HG02571 (cell line): ENCODE measurements around the gene MTRR.
A peak's percentile ranks its signal among the peaks of the same experiment; 100 is the strongest.

ENCODE experiments used
- ATAC-seq: cut with Tn5 transposase; IDR thresholded peaks from one replicate; pipeline ENCODE4 v1.9.1; 2021; ENCODE audit warnings: mild to moderate bottlenecking, moderate library complexity; ENCODE audit not compliant: unreplicated experiment

MTRR gene

DNA sequence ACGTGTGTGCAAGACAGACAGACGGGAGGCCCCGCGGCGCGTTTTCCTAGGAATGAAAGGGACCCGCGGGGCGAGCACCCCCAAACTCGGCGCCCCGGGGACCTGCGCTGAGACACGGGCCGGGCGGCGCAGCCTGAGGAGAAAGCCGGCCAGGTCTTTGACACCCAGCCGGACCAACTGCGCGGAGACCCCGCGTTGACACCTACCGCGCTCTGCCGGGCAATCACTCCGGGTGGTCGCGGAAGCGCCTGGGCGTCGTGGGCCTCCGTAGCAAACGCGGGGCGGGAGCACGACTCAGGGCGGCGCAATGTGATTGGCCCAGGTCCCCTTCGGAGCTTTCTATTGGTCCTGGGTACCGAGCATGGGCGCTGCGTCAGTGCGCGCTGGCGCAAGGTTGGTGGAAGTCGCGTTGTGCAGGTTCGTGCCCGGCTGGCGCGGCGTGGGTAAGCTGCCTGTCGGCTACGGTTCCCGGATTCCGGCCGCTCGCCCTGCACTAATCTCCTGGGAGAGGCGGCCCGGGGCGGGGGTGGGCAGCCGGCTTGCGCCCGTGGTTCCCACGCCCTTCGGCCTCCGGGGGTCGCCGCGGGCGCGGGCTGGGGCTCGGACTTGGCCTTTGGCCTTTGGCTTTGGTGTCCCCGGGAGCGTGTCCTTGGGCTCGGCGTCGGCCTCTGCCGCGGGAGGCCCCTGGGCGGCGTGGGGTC is at the start of gene MTRR, which contains the start of gene FASTKD3:
MTRR (plus strand) TSS at position 376 of the 701 bp plus-strand sequence. CDS start 1,647 bp downstream, outside the sequence.
FASTKD3 (minus strand) TSS at position 259 of the 701 bp plus-strand sequence. CDS start 948 bp downstream, outside the sequence.
- ATAC-seq, result peak; percentile 95

GRCh38 chr5:7822449-7822848 is 46.5 kb upstream of the MTRR start:
- no peak for ATAC-seq

GRCh38 chr5:7823594-7823993 is 45.4 kb upstream of the MTRR start:
- ATAC-seq, result no peak

DNA sequence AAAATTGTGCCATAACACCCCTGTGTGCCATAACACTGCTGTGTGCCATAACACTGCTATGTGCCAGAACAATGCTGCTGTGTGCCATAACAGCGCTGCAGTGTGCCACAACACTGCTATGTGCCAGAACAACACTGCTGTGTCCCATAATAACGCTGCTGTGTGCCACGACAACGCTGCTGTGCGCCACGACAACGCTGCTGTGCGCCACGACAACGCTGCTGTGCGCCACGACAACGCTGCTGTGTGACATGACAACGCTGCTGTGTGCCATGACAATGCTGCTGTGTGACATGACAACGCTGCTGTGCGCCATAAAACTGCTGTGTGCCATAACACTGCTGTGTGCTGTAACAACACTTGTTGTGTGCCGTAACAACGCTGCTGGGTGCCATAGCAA is 44.0 kb upstream of the MTRR start:
- no peak for ATAC-seq

GRCh38 chr5:7825630-7826029 is 43.3 kb upstream of the MTRR start:
- ATAC-seq, result no peak

GRCh38 chr5:7827610-7828009 is 41.3 kb upstream of the MTRR start:
- ATAC-seq, result no peak

- ATAC-seq, result no peak
Observed at GRCh38 chr5:7828269-7828668, 40.7 kb upstream of the MTRR start.

GRCh38 chr5:7834982-7835381 is 34.0 kb upstream of the MTRR start:
- ATAC-seq, result no peak

DNA sequence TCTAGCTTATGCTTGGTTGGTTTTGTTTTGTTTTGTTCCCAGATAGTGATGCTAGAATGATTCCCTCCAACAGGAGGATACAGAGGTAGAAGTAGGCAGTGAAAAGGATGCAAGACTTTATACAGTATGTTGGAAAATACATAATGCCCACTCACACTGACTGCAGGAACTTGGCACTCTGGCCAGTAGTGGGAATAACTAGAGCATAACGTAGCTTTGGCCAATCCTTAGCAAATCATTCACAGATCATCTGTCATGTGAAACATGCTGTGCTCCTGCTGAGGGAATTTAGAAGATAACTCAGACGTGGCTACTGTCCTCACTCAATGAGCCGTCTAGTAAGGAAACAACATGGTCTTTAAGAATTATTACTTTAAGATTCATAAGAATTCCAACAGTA is 31.5 kb upstream of the MTRR start:
- ATAC-seq, result no peak

DNA sequence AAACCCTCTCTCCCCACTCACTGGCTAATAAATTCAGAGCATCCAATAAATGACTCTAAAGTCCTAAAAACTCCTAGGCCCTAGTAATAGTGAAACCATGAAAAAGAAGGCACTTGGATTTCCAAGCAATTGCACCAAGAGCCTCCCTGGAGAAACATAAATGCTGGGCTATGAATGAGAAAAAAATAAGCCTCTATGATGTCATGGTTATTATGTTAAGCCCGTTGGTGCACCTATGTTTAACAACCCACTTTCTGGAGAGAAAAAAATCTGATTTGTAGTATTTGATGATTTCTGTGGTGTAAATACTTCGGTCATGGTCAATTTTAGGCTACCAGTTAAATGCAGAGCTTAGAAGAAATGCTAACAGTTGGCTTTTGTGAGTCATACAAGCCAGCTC is 26.4 kb upstream of the MTRR start:
- ATAC-seq, result no peak

- ATAC-seq, result no peak
Observed at GRCh38 chr5:7844901-7845300, 24.0 kb upstream of the MTRR start.

DNA sequence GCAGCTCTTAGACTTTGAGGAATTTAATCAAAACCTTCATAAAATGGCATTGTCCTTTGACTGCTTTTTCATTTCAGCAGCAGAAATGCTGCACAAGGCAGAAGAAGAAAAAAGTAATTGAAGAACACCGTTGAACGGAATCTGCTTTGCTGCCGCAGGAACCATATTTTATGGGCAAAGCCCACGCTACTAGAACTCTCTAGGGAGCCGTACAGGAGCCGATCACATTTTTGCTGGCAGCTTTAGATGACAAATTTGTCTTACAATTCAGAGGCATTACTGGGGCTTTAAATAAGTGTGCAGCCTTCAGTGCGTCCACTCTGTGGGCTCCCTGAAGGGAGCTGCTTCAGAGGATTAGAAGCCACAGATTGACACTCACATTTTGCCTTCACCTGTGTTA is 23.4 kb upstream of the MTRR start:
- no peak for ATAC-seq

DNA sequence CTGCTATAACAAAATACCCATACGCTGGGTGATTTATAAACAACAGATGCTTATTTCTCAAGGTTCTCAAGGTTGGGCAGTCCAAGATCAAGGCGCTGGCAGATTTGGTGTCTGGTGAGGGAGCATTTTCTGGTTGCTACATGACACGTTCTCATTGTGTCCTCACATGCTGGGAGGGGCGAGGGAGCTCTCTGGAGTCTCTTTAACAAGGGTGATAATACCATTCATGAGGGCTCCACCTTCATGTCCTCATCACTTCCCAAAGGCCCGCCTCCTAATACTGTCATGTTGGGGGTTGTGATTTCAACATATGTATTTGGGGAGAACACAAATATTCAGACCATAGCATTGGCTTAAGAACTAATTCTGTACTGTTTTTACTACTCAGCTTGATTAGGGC is 22.6 kb upstream of the MTRR start:
- ATAC-seq, result no peak

DNA sequence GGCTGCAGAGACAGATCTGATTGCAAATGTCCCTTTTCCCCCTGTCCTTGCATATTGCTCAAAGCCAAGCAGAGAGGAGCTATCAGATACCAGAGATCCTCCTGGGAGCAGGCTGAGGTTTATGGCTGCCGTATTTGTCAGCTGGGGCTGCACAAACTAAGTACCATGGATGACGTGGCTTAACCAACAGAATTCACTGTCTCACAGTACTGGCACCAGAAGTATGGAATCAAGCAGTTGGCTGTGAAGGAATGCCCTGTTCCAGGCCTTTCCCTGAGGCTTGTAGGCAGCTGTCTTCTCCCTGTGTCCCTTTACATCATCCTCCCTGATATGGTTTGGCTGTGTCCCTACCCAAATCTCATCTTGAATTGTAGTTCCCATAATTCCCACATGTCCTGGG is 20.7 kb upstream of the MTRR start:
- ATAC-seq, result no peak

DNA sequence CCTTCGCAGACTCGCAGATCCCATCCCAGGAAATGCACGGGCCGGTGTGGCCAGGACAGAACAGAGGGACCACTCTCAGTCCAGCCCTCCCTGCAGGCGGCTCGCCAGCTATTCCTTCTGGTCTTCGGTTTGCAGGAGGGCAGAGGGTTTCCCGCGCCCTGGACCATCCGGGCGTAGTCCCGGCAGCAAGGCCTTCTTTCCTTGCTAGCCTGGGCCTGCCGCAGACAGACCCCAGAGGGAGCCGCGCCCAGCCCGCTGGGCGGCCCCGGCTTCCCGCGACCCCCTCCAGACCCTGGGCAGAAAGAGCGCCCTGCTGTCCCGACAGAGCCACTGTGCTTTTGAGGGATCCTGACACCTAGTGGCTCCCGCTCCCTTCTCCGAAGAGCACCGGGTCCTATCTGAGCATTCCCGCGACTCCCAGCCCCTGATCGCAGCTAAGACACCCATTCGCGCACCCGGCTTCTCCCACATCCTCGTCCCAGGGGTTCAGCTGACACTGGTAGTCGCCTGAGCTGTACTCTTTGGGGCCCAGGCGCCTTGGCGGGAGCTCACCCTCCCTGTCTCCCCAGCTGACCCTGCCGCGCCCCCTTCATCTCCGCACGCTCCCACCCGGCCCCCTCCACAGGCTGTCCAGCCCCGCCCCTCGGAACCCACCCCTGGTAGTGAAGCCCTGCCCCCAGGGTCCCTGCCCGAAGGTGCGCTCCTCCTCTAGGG is 19.1 kb upstream of the MTRR start:
- ATAC-seq, result no peak

GRCh38 chr5:7850395-7851239 is 18.3 kb upstream of the MTRR start, which contains the start of gene CFAP90:
TSS of gene CFAP90 (minus strand) at chr5:7851133. CDS start at chr5:7851021, 112 bp downstream.
- ATAC-seq, result no peak

DNA sequence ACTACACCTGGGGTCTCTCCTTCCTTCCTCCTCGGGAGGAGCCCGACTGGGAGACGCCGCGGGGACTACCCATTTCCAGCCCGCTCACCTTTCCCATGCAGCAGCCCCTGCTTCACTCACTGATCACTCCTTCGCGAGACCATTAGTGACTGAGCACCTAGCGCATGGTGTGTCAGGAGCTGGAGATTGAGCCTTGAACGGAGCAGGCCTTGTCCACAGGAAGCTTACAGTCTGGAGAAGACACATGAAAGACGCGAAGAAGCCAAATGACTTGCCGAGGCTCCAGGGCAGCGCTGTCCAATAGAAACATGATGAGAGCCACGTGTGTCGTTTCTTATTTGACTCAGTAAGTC is 17.7 kb upstream of the MTRR start:
- no peak for ATAC-seq

DNA sequence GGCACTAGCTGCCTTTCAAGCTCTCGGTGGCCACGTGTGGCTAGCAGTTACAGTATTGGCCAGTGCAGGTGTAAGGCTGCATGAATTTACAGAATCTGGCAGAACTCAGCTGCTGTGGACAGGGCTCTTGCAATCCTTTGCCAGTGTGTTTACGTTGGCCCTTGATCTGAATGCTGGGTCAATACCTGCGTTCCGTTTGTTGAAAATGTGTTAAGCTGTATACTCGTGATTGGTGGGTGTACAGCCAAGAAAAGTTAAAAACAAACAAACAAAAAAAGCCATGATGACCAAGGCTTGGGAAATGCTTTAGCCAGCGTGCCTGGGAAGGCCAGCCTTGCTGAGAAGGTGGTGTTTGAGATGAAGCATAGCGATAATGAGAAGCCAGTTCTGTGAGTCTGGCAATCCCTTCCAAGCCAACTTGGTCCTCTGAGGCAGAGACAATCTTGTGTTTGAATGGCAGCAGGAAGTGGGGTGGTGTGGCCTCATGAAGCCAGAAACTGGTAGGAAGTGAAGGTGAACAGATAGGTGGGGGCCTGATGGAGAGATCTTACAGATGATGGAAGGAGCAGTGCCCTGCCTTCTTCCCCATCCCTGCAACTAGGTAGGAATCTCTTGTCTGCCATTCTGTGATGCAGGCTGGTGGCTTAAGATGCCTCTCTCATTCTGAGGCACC is 17.2 kb upstream of the MTRR start:
- ATAC-seq, result no peak

DNA sequence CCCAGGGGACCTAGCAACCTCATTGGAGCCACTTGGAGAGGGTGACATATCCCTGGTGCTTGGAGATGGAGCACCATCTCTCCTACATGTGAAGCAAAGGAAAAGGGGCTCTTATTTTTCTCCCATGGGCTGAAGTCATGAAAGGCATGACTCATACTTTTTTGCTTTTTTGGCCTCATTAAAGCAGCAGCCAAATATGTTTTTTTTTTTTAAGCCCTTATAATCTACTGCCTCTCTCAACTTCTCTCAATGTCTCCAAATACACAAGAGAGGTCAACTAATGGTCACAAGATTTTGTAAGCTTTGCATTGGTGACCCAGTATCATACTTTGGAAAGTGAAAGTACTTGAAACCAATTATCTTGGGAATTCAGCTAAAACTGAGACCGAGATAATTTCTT is 16.4 kb upstream of the MTRR start:
- no peak for ATAC-seq

DNA sequence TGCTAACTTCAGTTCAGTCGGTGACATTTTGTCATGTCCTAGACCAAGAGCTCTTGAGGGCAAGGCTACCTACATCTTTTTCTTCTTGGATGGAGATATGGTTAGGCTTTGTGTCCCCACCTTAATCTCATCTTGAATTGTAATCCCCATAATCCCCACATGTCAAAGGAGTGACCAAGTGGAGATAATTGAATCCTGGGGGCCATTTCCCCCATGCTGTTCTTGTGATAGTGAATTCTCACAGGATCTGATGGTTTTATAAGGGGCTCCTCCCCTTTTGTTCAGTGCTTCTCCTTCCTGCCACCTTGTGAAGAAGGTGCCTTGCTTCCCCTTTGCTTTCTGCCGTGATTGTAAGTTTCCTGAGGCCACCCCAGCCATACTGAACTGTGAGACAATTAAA is 16.0 kb upstream of the MTRR start:
- ATAC-seq, result no peak

- ATAC-seq, result no peak
Observed at GRCh38 chr5:7855611-7856010, 13.3 kb upstream of the MTRR start.
